SK-N-SH (cell line): ENCODE measurements around the gene SRXN1.
A peak's percentile ranks its signal among the peaks of the same experiment; 100 is the strongest.

Experiments
- CHD2 ChIP-seq: fragments of 150-350 bp; IDR thresholded peaks from 2 replicates; pipeline ENCODE4 v1.6.1; 2018; ENCODE audit warnings: low read length; ENCODE audit not compliant: partially characterized antibody
- EZH2phosphoT487 ChIP-seq: fragments of 200-600 bp; sonication (generic); IDR thresholded peaks from 2 replicates; pipeline ENCODE4 v1.6.1; 2017; ENCODE audit warnings: low read depth, mixed run types, mild to moderate bottlenecking, antibody characterized with exemption, moderate library complexity, borderline replicate concordance
- RCOR1 ChIP-seq: fragments of 150-350 bp; IDR thresholded peaks from 2 replicates; pipeline ENCODE4 v1.6.1; 2017; ENCODE audit warnings: antibody characterized with exemption, low read length
- RFX5 ChIP-seq: IDR thresholded peaks from 2 replicates; pipeline ENCODE4 v1.6.1; 2012; ENCODE audit warnings: mild to moderate bottlenecking, improper control_type of control experiment, low read length
- SMC3 ChIP-seq: IDR thresholded peaks from 2 replicates; pipeline ENCODE4 v1.6.1; 2012; ENCODE audit warnings: low read depth, low read length, improper control_type of control experiment
- TCF12 ChIP-seq: IDR thresholded peaks from 2 replicates; pipeline ENCODE4 v1.4.0; 2012

GRCh38 chr20:653110-653589 lies at the start of gene SRXN1:
- peak; percentile 60 for TF ChIP-seq SMC3
- peak; percentile 9 for TF ChIP-seq CHD2
- no peak for TF ChIP-seq RFX5
- no peak for TF ChIP-seq TCF12
- TF ChIP-seq EZH2phosphoT487: no peak
- TF ChIP-seq RCOR1: no peak
